ENCODE data around the gene ATF6. TPM values are rescaled to one million over a fixed set of nuclear protein-coding genes. Genes with fewer than 3 reads are reported as not detected.

ATF6 gene
- total and polyA plus RNA-seq, 9 of the 15 experiments (the other 6 are each of a cell fraction or from before 2014, with no cell fraction given) = 11.7 to 32.4 (median 20.4) TPM

GRCh38 chr1:161771973-161772372, 5.9 kb downstream of the ATF6 start:
- DNase-seq (ENCODE audit: extremely low read depth in 1 of 4, low spot score in 3 of 4) (no peak), ATAC-seq (no peak), FAIRE-seq (no peak)
- Histone ChIP-seq H3K9ac (ENCODE audit: insufficient read depth in 1 of 2, low read depth in 2 of 2, low read length in 2 of 2) (no peak overlapping the region), H2AFZ (ENCODE audit: low read depth, low read length) (no peak overlapping the region), H3K4me1 (replicated peaks in 1 of 2; ENCODE audit: control insufficient read depth in 2 of 2, insufficient read depth in 2 of 2, low read length in 2 of 2) (peaks cover 3 to 26% of the 10 kb centered on the region in 2 experiments; a peak in 3 of 5 replicates), H3K79me2 (ENCODE audit: control insufficient read depth, insufficient read depth, low read length) (peaks cover 95% of the 10 kb centered on the region), H3K27me3 (ENCODE audit: control insufficient read depth in 2 of 2, insufficient read depth in 2 of 2, low read length in 2 of 2) (no peaks in the 10 kb centered on the region), H3K9me1 (ENCODE audit: control insufficient read depth, insufficient read depth, low read length) (no peaks in the 10 kb centered on the region), H3K27ac (ENCODE audit: extremely low read depth, low read depth, low read length) (no peak overlapping the region), H4K20me1 (replicated peaks; ENCODE audit: control insufficient read depth, insufficient read depth, low read length) (peaks cover 15% of the 10 kb centered on the region), H3K9me3 (replicated peaks; ENCODE audit: control insufficient read depth, insufficient read depth, low read depth, low read length) (no peaks in the 10 kb centered on the region), H3K4me2 (ENCODE audit: insufficient read depth, low read length) (no peak overlapping the region), H3K4me3 (no peak overlapping the region), H3K36me3 (ENCODE audit: control insufficient read depth, insufficient read depth, low read length) (peaks cover 11% of the 10 kb centered on the region)
- ChIA-PET POLR2A (interaction anchor here (0.7 to 2.0 kb wide), 2 partner anchors 22 to 1363 kb away, joined by 3 to 5 read pairs; partner anchors contain the start of gene DUSP12), CTCF (ENCODE audit: low intra/inter-chr PET ratio) (no interaction called here)
- in situ Hi-C loops (cut with MboI) (no loop called here), intact Hi-C loops (cut with micrococcal nuclease) (no loop called here)
- no TSS peak for BruUV-seq (replicated peaks)
- no peak for TF ChIP-seq ZNF507 (tag; conservative IDR thresholded peaks at IDR 0.05)
- TF ChIP-seq ZNF436 (CRISPR knock-in tag; IDR thresholded peaks at IDR 0.05) = no peak
- TF ChIP-seq ZNF311 (CRISPR knock-in tag; IDR thresholded peaks at IDR 0.05) = no peak
- TF ChIP-seq, protein P1, sequence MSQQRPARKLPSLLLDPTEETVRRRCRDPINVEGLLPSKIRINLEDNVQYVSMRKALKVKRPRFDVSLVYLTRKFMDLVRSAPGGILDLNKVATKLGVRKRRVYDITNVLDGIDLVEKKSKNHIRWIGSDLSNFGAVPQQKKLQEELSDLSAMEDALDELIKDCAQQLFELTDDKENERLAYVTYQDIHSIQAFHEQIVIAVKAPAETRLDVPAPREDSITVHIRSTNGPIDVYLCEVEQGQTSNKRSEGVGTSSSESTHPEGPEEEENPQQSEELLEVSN (IDR thresholded peaks at IDR 0.05; ENCODE audit: borderline replicate concordance in 1 of 2, extremely low read depth in 1 of 2, insufficient read depth in 1 of 2, insufficient read length in 1 of 2, low read depth in 1 of 2, low read length in 1 of 2, poor library complexity in 1 of 2, severe bottlenecking in 1 of 2) = no peak
- no peak for TF ChIP-seq ZSCAN32 (CRISPR knock-in tag; IDR thresholded peaks at IDR 0.05)
- no peak for TF ChIP-seq ZNF445 (CRISPR knock-in tag; IDR thresholded peaks at IDR 0.05; ENCODE audit: low read depth)
- no peak for TF ChIP-seq HDAC1 (IDR thresholded peaks at IDR 0.05)
- no peak for TF ChIP-seq POLR2AphosphoS2 (IDR thresholded peaks at IDR 0.05; ENCODE audit: low read length)
- TF ChIP-seq ZC3H8 (IDR thresholded peaks at IDR 0.05) = no peak
- TF ChIP-seq SAFB (IDR thresholded peaks at IDR 0.05; ENCODE audit: borderline replicate concordance, low read depth, low read length) = no peak
- no peak for TF ChIP-seq AFF1 (IDR thresholded peaks at IDR 0.05; ENCODE audit: low read depth in 1 of 2, partially characterized antibody in 2 of 2)
- TF ChIP-seq ZNF274 (IDR thresholded peaks at IDR 0.05; ENCODE audit: borderline replicate concordance, low read depth, low read length) = no peak
- no peak for TF ChIP-seq SP1 (CRISPR knock-in tag; IDR thresholded peaks at IDR 0.05)
- TF ChIP-seq SMARCA4 (IDR thresholded peaks at IDR 0.05) = no peak
- no peak for TF ChIP-seq TCFL5 (CRISPR knock-in tag; conservative IDR thresholded peaks at IDR 0.05)
- WGBS (ENCODE audit: insufficient coverage, low coverage, missing lambda C conversion rate) = 83% methylated on average over 2 of the region's 2 CpGs
